GM12873 (cell line): ENCODE measurements around the gene SSTR1.

ENCODE experiments used
- TF ChIP-seq, protein P1 (sequence below): IDR thresholded peaks from 2 replicates; pipeline ENCODE4 v1.5.1; 2012; ENCODE audit warnings: low read depth, mild to moderate bottlenecking, moderate library complexity, low read length, control low read depth; ENCODE audit not compliant: insufficient read depth; ENCODE audit errors: missing control alignments

SSTR1 gene

DNA sequence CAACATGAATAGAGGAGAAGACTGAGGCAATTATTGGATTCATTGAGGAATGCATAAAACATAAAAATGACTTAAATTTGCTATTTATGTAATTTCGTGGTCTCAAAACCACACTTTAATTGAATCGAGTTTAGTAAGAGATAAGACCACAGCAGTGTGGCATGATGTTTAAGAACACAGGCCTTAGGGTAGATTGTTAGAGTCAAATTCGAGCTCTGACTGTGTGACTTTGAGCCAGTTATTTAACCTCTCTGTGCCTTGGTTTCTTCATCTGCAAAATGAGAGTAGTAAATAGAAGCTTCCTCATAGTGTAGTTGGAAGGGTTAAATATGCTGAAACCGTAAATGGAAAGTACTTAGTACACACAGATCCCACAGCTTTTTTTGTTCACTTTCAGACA is 9.3 kb upstream of the SSTR1 start:
- TF ChIP-seq, protein P1, sequence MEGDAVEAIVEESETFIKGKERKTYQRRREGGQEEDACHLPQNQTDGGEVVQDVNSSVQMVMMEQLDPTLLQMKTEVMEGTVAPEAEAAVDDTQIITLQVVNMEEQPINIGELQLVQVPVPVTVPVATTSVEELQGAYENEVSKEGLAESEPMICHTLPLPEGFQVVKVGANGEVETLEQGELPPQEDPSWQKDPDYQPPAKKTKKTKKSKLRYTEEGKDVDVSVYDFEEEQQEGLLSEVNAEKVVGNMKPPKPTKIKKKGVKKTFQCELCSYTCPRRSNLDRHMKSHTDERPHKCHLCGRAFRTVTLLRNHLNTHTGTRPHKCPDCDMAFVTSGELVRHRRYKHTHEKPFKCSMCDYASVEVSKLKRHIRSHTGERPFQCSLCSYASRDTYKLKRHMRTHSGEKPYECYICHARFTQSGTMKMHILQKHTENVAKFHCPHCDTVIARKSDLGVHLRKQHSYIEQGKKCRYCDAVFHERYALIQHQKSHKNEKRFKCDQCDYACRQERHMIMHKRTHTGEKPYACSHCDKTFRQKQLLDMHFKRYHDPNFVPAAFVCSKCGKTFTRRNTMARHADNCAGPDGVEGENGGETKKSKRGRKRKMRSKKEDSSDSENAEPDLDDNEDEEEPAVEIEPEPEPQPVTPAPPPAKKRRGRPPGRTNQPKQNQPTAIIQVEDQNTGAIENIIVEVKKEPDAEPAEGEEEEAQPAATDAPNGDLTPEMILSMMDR = no peak

DNA sequence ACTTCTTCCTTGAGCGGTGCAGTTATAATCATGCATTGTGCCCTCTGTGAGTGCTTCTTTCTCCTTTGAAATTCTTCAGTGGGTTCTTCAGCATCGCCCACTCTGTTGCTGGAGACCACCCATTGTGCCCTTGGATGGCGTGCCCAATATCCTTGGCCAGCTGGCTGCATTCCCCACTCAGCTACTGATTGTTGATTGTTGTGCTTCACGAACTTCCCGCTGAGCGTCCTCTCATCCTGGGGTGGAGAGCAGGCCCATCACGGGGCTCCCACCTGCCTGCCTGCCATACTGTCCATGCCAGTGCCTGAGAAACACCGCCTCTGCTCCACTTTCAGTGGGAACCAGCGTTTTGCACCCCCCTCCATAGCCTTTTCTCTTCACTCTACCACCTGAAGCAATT is 8.6 kb upstream of the SSTR1 start:
- TF ChIP-seq, protein P1 = no peak

DNA sequence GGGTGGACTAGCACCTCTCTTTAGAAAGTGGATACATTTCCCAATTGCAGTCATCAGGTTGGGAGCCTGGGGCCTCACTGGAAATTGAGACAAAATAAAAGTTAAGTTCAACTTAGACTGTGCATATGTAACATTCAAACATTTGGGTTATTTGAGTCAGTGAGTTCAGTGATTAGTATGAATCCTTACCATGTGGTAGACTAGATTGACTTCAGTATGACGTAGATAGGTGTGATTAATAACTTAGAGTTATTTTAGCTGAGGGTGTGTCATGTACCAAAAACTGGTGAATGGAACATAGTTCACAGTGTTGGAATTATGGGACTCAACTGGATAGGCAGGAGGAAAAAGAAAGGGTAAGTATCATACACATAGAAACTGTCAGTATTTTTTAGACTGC is 8.0 kb upstream of the SSTR1 start:
- TF ChIP-seq, protein P1 = no peak

DNA sequence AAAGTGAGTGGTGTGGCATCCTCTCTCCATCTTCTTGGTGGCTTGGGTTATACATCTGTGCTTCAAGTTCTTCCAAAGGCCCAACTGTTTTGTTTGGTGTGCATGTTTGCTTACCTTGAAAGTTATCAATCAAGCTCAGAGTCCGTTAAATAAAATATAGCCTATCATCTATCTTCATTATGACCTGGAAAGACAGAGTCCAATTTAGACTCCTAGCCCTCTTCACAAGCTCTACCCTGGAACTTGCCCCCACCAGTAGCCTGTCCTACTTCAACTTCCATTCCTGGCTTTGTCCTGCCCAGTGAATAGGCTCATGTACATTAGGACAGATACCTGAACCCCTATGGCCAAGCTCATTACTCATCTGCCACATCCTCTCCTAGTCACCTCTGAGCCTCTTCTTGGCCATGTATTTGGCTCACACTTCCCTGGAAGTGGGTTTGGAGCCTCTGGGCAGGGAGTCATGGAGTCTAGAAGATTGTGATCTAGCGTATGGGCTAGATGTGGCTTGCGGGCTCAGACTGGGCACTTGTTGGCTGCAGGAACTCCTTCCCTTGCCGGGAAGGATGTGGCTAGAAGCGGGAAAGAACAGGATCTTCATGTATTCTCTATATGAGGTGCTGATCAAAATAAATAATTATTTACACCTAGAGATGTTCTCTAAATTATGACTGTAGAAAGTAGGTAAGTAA is 6.4 kb upstream of the SSTR1 start:
- TF ChIP-seq, protein P1 = no peak

DNA sequence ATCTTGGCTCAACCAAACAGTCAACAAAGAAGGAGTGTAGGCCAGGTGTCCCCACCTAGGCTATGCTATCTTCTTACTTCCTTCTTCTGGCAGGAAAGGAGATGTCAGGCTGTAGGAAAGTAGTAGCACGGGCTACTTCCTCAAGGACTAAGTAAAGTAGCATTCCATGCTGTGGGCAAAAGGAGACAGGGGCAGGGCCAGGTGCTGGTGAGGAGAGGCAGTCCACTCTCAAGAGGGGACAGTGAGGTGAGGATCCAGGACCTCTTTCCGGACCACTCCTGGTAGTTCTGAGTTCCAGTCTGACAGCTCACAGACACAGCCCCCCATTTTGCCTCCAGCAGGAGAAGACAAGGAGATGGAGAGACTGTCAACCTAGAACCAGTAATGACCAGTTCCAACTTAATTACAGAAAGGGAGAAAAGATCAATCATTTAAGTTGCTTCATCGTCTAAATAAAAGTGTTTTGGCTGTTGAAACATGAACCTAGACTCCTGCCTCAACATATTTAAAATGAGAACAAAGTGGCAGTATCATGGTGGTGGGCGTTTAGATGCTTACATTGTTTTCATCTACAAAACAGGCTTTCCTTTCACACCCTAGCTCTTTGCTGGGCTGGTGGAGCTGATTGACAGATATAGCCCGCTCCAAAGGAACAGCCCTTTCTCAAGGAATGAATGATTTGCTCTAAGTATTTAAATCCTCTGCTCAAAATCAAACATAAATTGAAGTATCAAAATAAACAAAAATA is 5.1 kb upstream of the SSTR1 start:
- TF ChIP-seq, protein P1 = no peak

DNA sequence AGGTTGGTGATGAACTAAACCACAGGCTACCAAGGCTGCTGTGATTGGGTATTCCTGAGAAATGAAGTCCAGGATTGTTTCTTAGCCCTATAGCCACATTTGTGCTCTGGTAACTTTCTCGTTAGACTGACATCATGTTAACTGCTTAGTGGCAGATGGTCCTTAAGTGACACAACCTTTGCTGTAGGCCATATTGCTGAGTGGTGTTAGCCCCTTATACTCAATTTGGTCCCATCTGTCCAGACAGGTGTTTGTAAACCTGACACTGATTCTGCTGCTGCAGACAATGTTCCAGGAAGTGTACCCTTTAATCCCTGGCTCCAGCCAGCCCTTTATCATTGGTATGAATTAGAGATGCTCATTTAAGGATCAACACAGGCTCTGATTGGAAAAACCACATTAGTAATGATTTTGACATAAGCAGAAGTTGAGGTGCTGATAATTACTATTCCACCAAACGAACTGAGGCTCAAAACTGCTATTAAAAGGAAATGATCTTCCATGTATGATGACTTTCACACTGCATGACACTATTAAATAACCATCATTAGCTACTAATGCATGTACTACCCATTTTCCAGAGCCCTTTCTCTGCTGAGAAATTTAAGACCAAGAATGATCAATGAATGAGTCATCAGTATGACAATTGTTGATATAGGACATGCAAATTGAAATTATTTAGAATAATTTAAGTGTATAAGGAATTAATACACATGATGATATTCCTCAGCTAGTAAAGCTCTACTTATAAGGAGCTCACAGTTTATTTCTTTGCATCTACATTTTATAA is 3.6 kb upstream of the SSTR1 start:
- TF ChIP-seq, protein P1 = no peak

DNA sequence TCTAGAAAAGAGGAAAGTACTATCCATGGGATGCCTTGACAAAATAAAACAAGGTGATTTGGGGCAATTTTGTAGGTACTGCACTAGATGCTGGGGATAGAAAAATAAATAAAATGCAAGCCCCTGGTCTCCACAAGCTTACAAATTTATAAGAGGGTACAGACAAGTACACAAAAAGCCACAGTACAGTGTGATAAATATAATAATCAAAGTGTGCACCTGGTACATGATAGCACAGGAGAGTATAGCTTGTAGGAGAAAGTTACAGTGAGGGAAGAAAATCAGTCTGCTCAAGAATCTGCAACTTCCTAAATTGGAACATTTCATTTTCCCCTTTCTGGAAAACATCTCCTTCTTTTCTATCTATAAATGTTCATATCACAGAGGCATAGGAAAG is 3.0 kb upstream of the SSTR1 start:
- TF ChIP-seq, protein P1 = no peak
